ENCODE results near the gene EIF3K.

Gene EIF3K

GRCh38 chr19:38676023-38676877 lies 57.3 kb downstream of the EIF3K start:
- Histone ChIP-seq H3K36me3 (ENCODE audit: control insufficient read depth, insufficient read depth, low read length) (no peaks in the 10 kb centered on the region), H3K4me3 (ENCODE audit: low read length) (no peak overlapping the region), H3K9me3 (ENCODE audit: control insufficient read depth, low read length) (no peaks in the 10 kb centered on the region), H3K27me3 (ENCODE audit: control insufficient read depth, insufficient read depth, low read length) (no peaks in the 10 kb centered on the region), H3K4me1 (ENCODE audit: control insufficient read depth, insufficient read depth, low read length) (peaks cover 69% of the 10 kb centered on the region), H3K9ac (ENCODE audit: low read length) (peak overlapping the region; percentile 50)

GRCh38 chr19:38676878-38677646 lies 58.1 kb downstream of the EIF3K start:
- H3K36me3 ChIP-seq (ENCODE audit: control insufficient read depth, insufficient read depth, low read length), result no peaks in the 10 kb centered on the region
- H3K27me3 ChIP-seq (ENCODE audit: control insufficient read depth, insufficient read depth, low read length), result no peaks in the 10 kb centered on the region
- H3K4me3 ChIP-seq (ENCODE audit: low read length), result no peak overlapping the region
- H3K4me1 ChIP-seq (ENCODE audit: control insufficient read depth, insufficient read depth, low read length), result peaks cover 67% of the 10 kb centered on the region
- peak overlapping the region; percentile 50 for H3K9ac ChIP-seq (ENCODE audit: low read length)
- H3K9me3 ChIP-seq (ENCODE audit: control insufficient read depth, low read length), result no peaks in the 10 kb centered on the region

GRCh38 chr19:38678217-38678890 lies 59.4 kb downstream of the EIF3K start:
- no peaks in the 10 kb centered on the region for H3K27me3 ChIP-seq (ENCODE audit: control insufficient read depth, insufficient read depth, low read length)
- H3K9ac ChIP-seq (ENCODE audit: low read length), result peak overlapping the region; percentile 27
- H3K4me1 ChIP-seq (ENCODE audit: control insufficient read depth, insufficient read depth, low read length), result peaks cover 78% of the 10 kb centered on the region
- H3K4me3 ChIP-seq (ENCODE audit: low read length), result no peak overlapping the region
- no peaks in the 10 kb centered on the region for H3K9me3 ChIP-seq (ENCODE audit: control insufficient read depth, low read length)
- H3K36me3 ChIP-seq (ENCODE audit: control insufficient read depth, insufficient read depth, low read length), result no peaks in the 10 kb centered on the region

- Histone ChIP-seq H3K4me1 (ENCODE audit: control insufficient read depth, insufficient read depth, low read length) (peaks cover 83% of the 10 kb centered on the region), H3K9me3 (ENCODE audit: control insufficient read depth, low read length) (no peaks in the 10 kb centered on the region), H3K36me3 (ENCODE audit: control insufficient read depth, insufficient read depth, low read length) (no peaks in the 10 kb centered on the region), H3K9ac (ENCODE audit: low read length) (peak overlapping the region; percentile 27), H3K4me3 (ENCODE audit: low read length) (no peak overlapping the region), H3K27me3 (ENCODE audit: control insufficient read depth, insufficient read depth, low read length) (no peaks in the 10 kb centered on the region)
Measured at GRCh38 chr19:38678891-38679494, 60.0 kb downstream of the EIF3K start.

GRCh38 chr19:38679839-38680238 lies 60.9 kb downstream of the EIF3K start:
- Histone ChIP-seq H3K36me3 (ENCODE audit: control insufficient read depth, insufficient read depth, low read length) (no peaks in the 10 kb centered on the region), H3K4me3 (ENCODE audit: low read length) (no peak overlapping the region), H3K4me1 (ENCODE audit: control insufficient read depth, insufficient read depth, low read length) (peaks cover 87% of the 10 kb centered on the region), H3K27me3 (ENCODE audit: control insufficient read depth, insufficient read depth, low read length) (no peaks in the 10 kb centered on the region), H3K9ac (ENCODE audit: low read length) (no peak overlapping the region), H3K9me3 (ENCODE audit: control insufficient read depth, low read length) (no peaks in the 10 kb centered on the region)

- Histone ChIP-seq H3K4me1 (ENCODE audit: control insufficient read depth, insufficient read depth, low read length) (peaks cover 87% of the 10 kb centered on the region), H3K4me3 (ENCODE audit: low read length) (no peak overlapping the region), H3K27me3 (ENCODE audit: control insufficient read depth, insufficient read depth, low read length) (no peaks in the 10 kb centered on the region), H3K36me3 (ENCODE audit: control insufficient read depth, insufficient read depth, low read length) (no peaks in the 10 kb centered on the region), H3K9ac (ENCODE audit: low read length) (peak overlapping the region; percentile 88), H3K9me3 (ENCODE audit: control insufficient read depth, low read length) (no peaks in the 10 kb centered on the region)
Measured at GRCh38 chr19:38682195-38682867, 63.3 kb downstream of the EIF3K start.

GRCh38 chr19:38682872-38683392 lies 63.9 kb downstream of the EIF3K start:
- no peak overlapping the region for H3K4me3 ChIP-seq (ENCODE audit: low read length)
- peak overlapping the region; percentile 88 for H3K9ac ChIP-seq (ENCODE audit: low read length)
- H3K36me3 ChIP-seq (ENCODE audit: control insufficient read depth, insufficient read depth, low read length), result no peaks in the 10 kb centered on the region

GRCh38 chr19:38683393-38684077 lies 64.5 kb downstream of the EIF3K start:
- no peak overlapping the region for H3K4me3 ChIP-seq (ENCODE audit: low read length)
- H3K4me1 ChIP-seq (ENCODE audit: control insufficient read depth, insufficient read depth, low read length), result peaks cover 82% of the 10 kb centered on the region
- H3K9me3 ChIP-seq (ENCODE audit: control insufficient read depth, low read length), result no peaks in the 10 kb centered on the region
- no peaks in the 10 kb centered on the region for H3K36me3 ChIP-seq (ENCODE audit: control insufficient read depth, insufficient read depth, low read length)
- H3K27me3 ChIP-seq (ENCODE audit: control insufficient read depth, insufficient read depth, low read length), result no peaks in the 10 kb centered on the region
- H3K9ac ChIP-seq (ENCODE audit: low read length), result peak overlapping the region; percentile 88

More at GRCh38 chr19:38682872-38683392, 63.9 kb downstream of the EIF3K start:
- Histone ChIP-seq H3K9me3 (ENCODE audit: control insufficient read depth, low read length) (no peaks in the 10 kb centered on the region), H3K27me3 (ENCODE audit: control insufficient read depth, insufficient read depth, low read length) (no peaks in the 10 kb centered on the region), H3K4me1 (ENCODE audit: control insufficient read depth, insufficient read depth, low read length) (peaks cover 87% of the 10 kb centered on the region)

- Histone ChIP-seq H3K4me3 (ENCODE audit: low read length) (no peak overlapping the region), H3K9me3 (ENCODE audit: control insufficient read depth, low read length) (no peaks in the 10 kb centered on the region), H3K9ac (ENCODE audit: low read length) (peak overlapping the region; percentile 88), H3K4me1 (ENCODE audit: control insufficient read depth, insufficient read depth, low read length) (peaks cover 74% of the 10 kb centered on the region), H3K36me3 (ENCODE audit: control insufficient read depth, insufficient read depth, low read length) (no peaks in the 10 kb centered on the region), H3K27me3 (ENCODE audit: control insufficient read depth, insufficient read depth, low read length) (no peaks in the 10 kb centered on the region)
Measured at GRCh38 chr19:38684078-38684861, 65.3 kb downstream of the EIF3K start.

GRCh38 chr19:38684862-38685665 lies 66.1 kb downstream of the EIF3K start:
- Histone ChIP-seq H3K4me1 (ENCODE audit: control insufficient read depth, insufficient read depth, low read length) (peaks cover 68% of the 10 kb centered on the region), H3K27me3 (ENCODE audit: control insufficient read depth, insufficient read depth, low read length) (no peaks in the 10 kb centered on the region), H3K9me3 (ENCODE audit: control insufficient read depth, low read length) (no peaks in the 10 kb centered on the region), H3K36me3 (ENCODE audit: control insufficient read depth, insufficient read depth, low read length) (no peaks in the 10 kb centered on the region), H3K4me3 (ENCODE audit: low read length) (peak overlapping the region; percentile 11), H3K9ac (ENCODE audit: low read length) (peak overlapping the region; percentile 88)

Data from mucosa of stomach (tissue), 1 donor.